Measurements from ENCODE around the gene ZNF469.

The ZNF469 gene

DNA sequence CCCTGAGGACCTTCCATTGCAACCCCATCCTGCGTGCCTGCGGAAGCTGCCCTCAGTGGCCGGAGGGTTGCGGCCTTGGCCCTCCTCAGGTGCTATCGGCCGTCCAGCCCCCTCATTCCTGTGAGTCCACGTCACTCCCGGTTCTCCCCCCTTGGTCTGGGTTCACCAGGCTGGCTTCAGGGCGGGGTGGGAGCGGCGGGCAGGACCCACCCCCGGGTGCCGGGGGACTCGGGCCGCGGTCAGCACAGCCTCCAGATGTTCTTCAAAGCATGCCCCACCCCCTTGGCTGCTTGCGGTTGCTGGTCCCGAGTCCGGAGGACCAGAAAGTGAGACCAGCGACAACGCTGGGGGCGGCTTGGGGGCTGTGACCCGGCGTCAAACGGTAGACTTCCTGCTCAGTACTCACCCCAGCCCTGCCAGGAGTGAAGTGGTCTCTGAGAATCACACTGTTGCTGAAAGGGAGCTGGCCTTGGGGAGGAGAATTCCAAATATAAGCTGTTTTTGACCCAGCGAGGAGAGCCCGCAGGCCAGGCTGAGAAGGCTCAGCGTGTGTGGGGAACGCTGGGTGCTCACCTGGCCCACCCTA is 4.5 kb downstream of the ZNF469 start:
- WGBS (ENCODE audit: insufficient coverage) = 59% methylated on average over 25 of the region's 29 CpGs
- no peak overlapping the region for H3K4me3 ChIP-seq (ENCODE audit: control insufficient read depth in 1 of 7, extremely low read depth in 1 of 7, insufficient read depth in 4 of 7, low read depth in 2 of 7, low read length in 6 of 7)
- peaks cover 0 to 22% (median 15%) of the 10 kb centered on the region in 4 experiments for H3K4me1 ChIP-seq (ENCODE audit: control extremely low read depth in 1 of 4, control insufficient read depth in 4 of 4, insufficient read depth in 4 of 4, low read length in 3 of 4)
- no peaks in the 10 kb centered on the region for H3K36me3 ChIP-seq (ENCODE audit: control insufficient read depth in 4 of 4, insufficient read depth in 4 of 4, low read length in 3 of 4)
- POLR2A ChIA-PET = no interaction called here
- no peaks in the 10 kb centered on the region for H3K9me3 ChIP-seq (ENCODE audit: control extremely low read depth in 1 of 5, control insufficient read depth in 4 of 5, insufficient read depth in 2 of 5, low read depth in 1 of 5, low read length in 4 of 5)
- H3K27me3 ChIP-seq (replicated peaks in 2 of 5; ENCODE audit: control insufficient read depth in 4 of 5, insufficient read depth in 5 of 5, low read length in 4 of 5) = peaks cover 0 to 86% (median 18%) of the 10 kb centered on the region in 5 experiments
- CTCF ChIA-PET = no interaction called here
- DNase-seq = no peak
- no peak overlapping the region for H3K27ac ChIP-seq (ENCODE audit: insufficient read depth in 1 of 2, low read depth in 1 of 2, low read length in 2 of 2, poor library complexity in 1 of 2, severe bottlenecking in 2 of 2)

DNA sequence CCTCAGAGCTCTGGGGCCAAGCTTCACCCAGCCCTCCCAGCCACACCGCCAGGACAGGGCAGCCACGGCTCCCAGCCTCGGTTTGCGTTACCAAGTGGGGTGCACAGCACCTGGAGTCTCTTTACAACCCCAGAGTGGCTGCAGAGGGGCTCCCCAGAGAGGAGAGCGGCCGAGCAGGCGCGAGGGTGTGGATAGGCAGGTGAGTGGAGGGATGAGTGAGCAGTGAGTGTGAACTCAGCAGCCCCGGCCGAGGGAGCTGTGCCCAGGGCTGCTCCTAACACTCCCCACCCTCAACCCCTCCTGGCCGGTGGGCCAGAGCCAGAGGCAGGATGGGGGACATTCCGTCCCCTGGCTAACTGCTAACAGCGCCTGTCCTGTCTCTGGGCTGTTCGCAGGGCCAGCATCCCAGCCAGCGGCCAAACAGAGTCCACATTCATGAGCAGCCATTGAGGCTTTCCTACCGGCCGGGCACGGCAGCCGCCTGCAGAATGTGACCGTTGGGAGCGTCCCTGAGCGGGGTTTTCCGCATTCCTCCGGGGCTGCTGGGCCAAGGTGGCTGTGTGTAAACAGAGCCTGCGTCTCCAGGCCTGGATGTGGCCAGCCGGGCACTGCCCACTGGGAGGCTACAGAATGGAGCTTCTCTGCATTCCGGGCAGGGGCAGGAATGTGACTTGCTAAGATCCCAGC is 5.3 kb downstream of the ZNF469 start:
- no peak overlapping the region for H3K4me3 ChIP-seq (ENCODE audit: control insufficient read depth in 1 of 7, extremely low read depth in 1 of 7, insufficient read depth in 4 of 7, low read depth in 2 of 7, low read length in 6 of 7)
- no peak overlapping the region for H3K27ac ChIP-seq (ENCODE audit: insufficient read depth in 1 of 2, low read depth in 1 of 2, low read length in 2 of 2, poor library complexity in 1 of 2, severe bottlenecking in 2 of 2)
- H3K9me3 ChIP-seq (ENCODE audit: control extremely low read depth in 1 of 5, control insufficient read depth in 4 of 5, insufficient read depth in 2 of 5, low read depth in 1 of 5, low read length in 4 of 5) = no peaks in the 10 kb centered on the region
- CTCF ChIA-PET = no interaction called here
- no peak for DNase-seq
- WGBS (ENCODE audit: insufficient coverage) = 92% methylated on average over 21 of the region's 27 CpGs
- peaks cover 0 to 18% (median 14%) of the 10 kb centered on the region in 4 experiments for H3K4me1 ChIP-seq (ENCODE audit: control extremely low read depth in 1 of 4, control insufficient read depth in 4 of 4, insufficient read depth in 4 of 4, low read length in 3 of 4)
- H3K27me3 ChIP-seq (replicated peaks in 2 of 5; ENCODE audit: control insufficient read depth in 4 of 5, insufficient read depth in 5 of 5, low read length in 4 of 5) = peaks cover 0 to 84% (median 16%) of the 10 kb centered on the region in 5 experiments
- POLR2A ChIA-PET = no interaction called here
- no peaks in the 10 kb centered on the region for H3K36me3 ChIP-seq (ENCODE audit: control insufficient read depth in 4 of 4, insufficient read depth in 4 of 4, low read length in 3 of 4)

GRCh38 chr16:88389191-88389590 is 6.4 kb downstream of the ZNF469 start:
- DNase-seq = no peak
- H3K9me3 ChIP-seq (ENCODE audit: control extremely low read depth in 1 of 5, control insufficient read depth in 4 of 5, insufficient read depth in 2 of 5, low read depth in 1 of 5, low read length in 4 of 5) = no peaks in the 10 kb centered on the region
- H3K4me1 ChIP-seq (ENCODE audit: control extremely low read depth in 1 of 4, control insufficient read depth in 4 of 4, insufficient read depth in 4 of 4, low read length in 3 of 4) = peaks cover 0 to 8% (median 7%) of the 10 kb centered on the region in 4 experiments
- H3K4me3 ChIP-seq (ENCODE audit: control insufficient read depth in 1 of 7, extremely low read depth in 1 of 7, insufficient read depth in 4 of 7, low read depth in 2 of 7, low read length in 6 of 7) = no peak overlapping the region
- ChIA-PET POLR2A (no interaction called here), CTCF (interaction anchor here (0.6 kb wide), 1 partner anchor 144 kb away, joined by 3 read pairs; no protein-coding TSS in a partner anchor)
- H3K27ac ChIP-seq (ENCODE audit: insufficient read depth in 1 of 2, low read depth in 1 of 2, low read length in 2 of 2, poor library complexity in 1 of 2, severe bottlenecking in 2 of 2) = no peak overlapping the region
- peaks cover 0 to 76% (median 11%) of the 10 kb centered on the region in 5 experiments for H3K27me3 ChIP-seq (replicated peaks in 2 of 5; ENCODE audit: control insufficient read depth in 4 of 5, insufficient read depth in 5 of 5, low read length in 4 of 5)
- no peaks in the 10 kb centered on the region for H3K36me3 ChIP-seq (ENCODE audit: control insufficient read depth in 4 of 4, insufficient read depth in 4 of 4, low read length in 3 of 4)
- 92% methylated on average over 24 of the region's 24 CpGs for WGBS (ENCODE audit: insufficient coverage)

GRCh38 chr16:88389621-88390160 is 6.9 kb downstream of the ZNF469 start:
- no peaks in the 10 kb centered on the region for H3K9me3 ChIP-seq (ENCODE audit: control extremely low read depth in 1 of 5, control insufficient read depth in 4 of 5, insufficient read depth in 2 of 5, low read depth in 1 of 5, low read length in 4 of 5)
- no peak overlapping the region for H3K27ac ChIP-seq (ENCODE audit: insufficient read depth in 1 of 2, low read depth in 1 of 2, low read length in 2 of 2, poor library complexity in 1 of 2, severe bottlenecking in 2 of 2)
- peaks cover 0 to 71% (median 11%) of the 10 kb centered on the region in 5 experiments for H3K27me3 ChIP-seq (replicated peaks in 2 of 5; ENCODE audit: control insufficient read depth in 4 of 5, insufficient read depth in 5 of 5, low read length in 4 of 5)
- CTCF ChIA-PET = no interaction called here
- POLR2A ChIA-PET = no interaction called here
- H3K4me3 ChIP-seq (ENCODE audit: control insufficient read depth in 1 of 7, extremely low read depth in 1 of 7, insufficient read depth in 4 of 7, low read depth in 2 of 7, low read length in 6 of 7) = no peak overlapping the region
- WGBS (ENCODE audit: insufficient coverage) = 93% methylated on average over 19 of the region's 20 CpGs
- no peak for DNase-seq
- H3K36me3 ChIP-seq (ENCODE audit: control insufficient read depth in 4 of 4, insufficient read depth in 4 of 4, low read length in 3 of 4) = no peaks in the 10 kb centered on the region
- H3K4me1 ChIP-seq (ENCODE audit: control extremely low read depth in 1 of 4, control insufficient read depth in 4 of 4, insufficient read depth in 4 of 4, low read length in 3 of 4) = peaks cover 0 to 3% (median 2%) of the 10 kb centered on the region in 4 experiments

DNA sequence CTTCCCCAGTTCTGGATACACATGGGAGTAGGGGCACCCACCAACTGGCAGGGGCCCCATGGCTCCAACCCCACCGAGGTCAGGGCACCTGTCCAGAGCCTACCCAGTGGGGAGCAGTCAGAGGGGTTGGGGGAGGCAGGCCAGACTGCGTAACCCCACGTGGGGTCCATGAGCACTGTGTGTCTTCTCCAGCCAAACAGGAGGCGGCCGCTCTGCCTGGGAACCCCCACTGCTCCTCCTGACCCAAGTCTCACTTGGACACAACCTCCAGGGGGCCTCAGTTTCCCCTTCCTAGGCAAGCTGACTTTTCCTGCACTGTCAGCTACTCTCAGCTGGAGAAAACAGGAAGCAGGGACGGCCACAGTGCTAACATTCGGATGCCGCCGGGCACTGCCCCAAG is 7.5 kb downstream of the ZNF469 start:
- no peak overlapping the region for H3K4me3 ChIP-seq (ENCODE audit: control insufficient read depth in 1 of 7, extremely low read depth in 1 of 7, insufficient read depth in 4 of 7, low read depth in 2 of 7, low read length in 6 of 7)
- WGBS (ENCODE audit: insufficient coverage) = 48% methylated on average over 7 of the region's 9 CpGs
- no peak overlapping the region for H3K27ac ChIP-seq (ENCODE audit: insufficient read depth in 1 of 2, low read depth in 1 of 2, low read length in 2 of 2, poor library complexity in 1 of 2, severe bottlenecking in 2 of 2)
- no peak for DNase-seq
- ChIA-PET POLR2A (no interaction called here), CTCF (interaction anchor here (0.9 kb wide), 1 partner anchor 10 kb away, joined by 4 read pairs; no protein-coding TSS in a partner anchor)
- H3K9me3 ChIP-seq (ENCODE audit: control extremely low read depth in 1 of 5, control insufficient read depth in 4 of 5, insufficient read depth in 2 of 5, low read depth in 1 of 5, low read length in 4 of 5) = no peaks in the 10 kb centered on the region
- no peaks in the 10 kb centered on the region for H3K4me1 ChIP-seq (ENCODE audit: control extremely low read depth in 1 of 4, control insufficient read depth in 4 of 4, insufficient read depth in 4 of 4, low read length in 3 of 4)
- peaks cover 0 to 65% (median 8%) of the 10 kb centered on the region in 5 experiments for H3K27me3 ChIP-seq (replicated peaks in 2 of 5; ENCODE audit: control insufficient read depth in 4 of 5, insufficient read depth in 5 of 5, low read length in 4 of 5)
- H3K36me3 ChIP-seq (ENCODE audit: control insufficient read depth in 4 of 4, insufficient read depth in 4 of 4, low read length in 3 of 4) = no peaks in the 10 kb centered on the region

DNA sequence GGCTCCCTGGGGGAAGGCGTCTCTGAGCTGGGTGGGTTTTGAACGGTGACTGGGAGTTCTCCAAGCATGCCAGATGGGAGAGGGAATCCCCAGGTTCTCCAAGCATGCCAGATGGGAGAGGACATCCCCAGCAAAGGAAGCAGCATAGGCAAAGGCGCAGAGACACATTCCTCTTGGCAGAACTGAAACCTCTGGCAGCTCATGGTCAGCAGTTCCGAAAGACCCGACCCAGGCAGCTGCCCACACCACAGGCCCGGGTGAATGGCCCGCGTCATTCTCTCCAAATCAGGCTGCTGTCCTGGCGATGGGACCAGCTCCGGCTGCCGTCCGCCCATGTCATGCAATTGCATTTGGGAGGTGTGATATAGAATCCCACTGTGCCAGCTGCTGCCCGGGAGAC is 8.0 kb downstream of the ZNF469 start:
- peaks cover 0 to 61% (median 8%) of the 10 kb centered on the region in 5 experiments for H3K27me3 ChIP-seq (replicated peaks in 2 of 5; ENCODE audit: control insufficient read depth in 4 of 5, insufficient read depth in 5 of 5, low read length in 4 of 5)
- H3K27ac ChIP-seq (ENCODE audit: insufficient read depth in 1 of 2, low read depth in 1 of 2, low read length in 2 of 2, poor library complexity in 1 of 2, severe bottlenecking in 2 of 2) = no peak overlapping the region
- no peaks in the 10 kb centered on the region for H3K36me3 ChIP-seq (ENCODE audit: control insufficient read depth in 4 of 4, insufficient read depth in 4 of 4, low read length in 3 of 4)
- WGBS (ENCODE audit: insufficient coverage) = 92% methylated on average over 13 of the region's 13 CpGs
- H3K4me3 ChIP-seq (ENCODE audit: control insufficient read depth in 1 of 7, extremely low read depth in 1 of 7, insufficient read depth in 4 of 7, low read depth in 2 of 7, low read length in 6 of 7) = no peak overlapping the region
- no peaks in the 10 kb centered on the region for H3K9me3 ChIP-seq (ENCODE audit: control extremely low read depth in 1 of 5, control insufficient read depth in 4 of 5, insufficient read depth in 2 of 5, low read depth in 1 of 5, low read length in 4 of 5)
- no peaks in the 10 kb centered on the region for H3K4me1 ChIP-seq (ENCODE audit: control extremely low read depth in 1 of 4, control insufficient read depth in 4 of 4, insufficient read depth in 4 of 4, low read length in 3 of 4)
- DNase-seq = no peak
- CTCF ChIA-PET = interaction anchor here (0.9 kb wide), 1 partner anchor 9 kb away, joined by 4 read pairs; no protein-coding TSS in a partner anchor
- POLR2A ChIA-PET = no interaction called here
